Measurements from ENCODE around the gene ZNF672. TPM values are rescaled to one million over a fixed set of nuclear protein-coding genes. Genes with fewer than 3 reads are reported as not detected.
"Not testable (repeated sequence)": the region's sequence is repeated elsewhere in the genome, so short reads cannot be mapped to it uniquely, and the experiment has no call there.

ZNF672 gene
- total RNA-seq, 1 experiment from 2014 or later: 16.7 TPM

DNA sequence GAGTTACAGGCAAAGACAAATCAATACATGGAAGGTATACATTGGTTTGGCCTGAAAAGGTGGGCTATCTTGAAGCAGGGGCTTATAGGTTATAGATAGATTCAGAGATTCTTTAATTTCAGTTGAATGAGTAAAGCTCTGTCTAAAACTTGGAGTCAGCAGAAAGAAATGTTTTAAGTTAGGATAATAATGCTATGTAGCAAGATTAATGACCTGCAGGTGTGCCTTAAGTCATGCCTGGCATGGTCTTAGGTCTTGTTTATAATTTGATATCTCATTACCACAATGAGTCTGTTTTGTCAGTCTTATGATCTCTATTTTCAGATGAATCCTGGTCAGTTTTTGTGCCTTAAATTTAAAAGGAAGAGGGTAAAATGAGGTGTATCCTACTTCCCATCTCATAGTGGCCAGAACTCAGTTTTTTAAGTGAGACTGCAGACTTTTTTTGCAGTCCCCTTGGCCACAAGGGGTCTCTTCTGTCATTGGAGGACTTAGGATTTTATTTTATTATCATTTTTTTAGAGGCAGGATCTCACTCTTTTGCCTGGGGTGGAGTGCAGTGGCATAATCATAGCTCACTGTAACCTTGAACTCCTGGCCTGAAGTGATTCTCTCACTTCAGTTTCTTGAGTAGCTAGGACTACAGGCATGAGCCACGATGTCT is 46.7 kb downstream of the ZNF672 start:
- no peak overlapping the region for H3K9ac ChIP-seq (ENCODE audit: low read length)
- H3K36me3 ChIP-seq (ENCODE audit: insufficient read depth, low read length): no peaks in the 10 kb centered on the region
- peak overlapping the region; percentile 8 for H3K4me2 ChIP-seq (ENCODE audit: low read depth, low read length, poor library complexity, severe bottlenecking)
- no peaks in the 10 kb centered on the region for H3K79me2 ChIP-seq (ENCODE audit: low read length)
- no peaks in the 10 kb centered on the region for H4K20me1 ChIP-seq (ENCODE audit: insufficient read depth, low read depth, low read length)
- no peaks in the 10 kb centered on the region for H3K9me2 ChIP-seq (replicated peaks; ENCODE audit: insufficient read depth, low read length)
- peak; percentile 59 for DNase-seq
- H2AFZ ChIP-seq (ENCODE audit: low read length): no peak overlapping the region
- H3K27ac ChIP-seq (ENCODE audit: low read length): no peak overlapping the region
- H3K4me3 ChIP-seq (ENCODE audit: low read length): no peak overlapping the region
- H3K9me3 ChIP-seq (ENCODE audit: low read length): no peaks in the 10 kb centered on the region
- H3K4me1 ChIP-seq (ENCODE audit: low read length): peaks cover 23% of the 10 kb centered on the region
- no peaks in the 10 kb centered on the region for H3K27me3 ChIP-seq (ENCODE audit: low read length)

DNA sequence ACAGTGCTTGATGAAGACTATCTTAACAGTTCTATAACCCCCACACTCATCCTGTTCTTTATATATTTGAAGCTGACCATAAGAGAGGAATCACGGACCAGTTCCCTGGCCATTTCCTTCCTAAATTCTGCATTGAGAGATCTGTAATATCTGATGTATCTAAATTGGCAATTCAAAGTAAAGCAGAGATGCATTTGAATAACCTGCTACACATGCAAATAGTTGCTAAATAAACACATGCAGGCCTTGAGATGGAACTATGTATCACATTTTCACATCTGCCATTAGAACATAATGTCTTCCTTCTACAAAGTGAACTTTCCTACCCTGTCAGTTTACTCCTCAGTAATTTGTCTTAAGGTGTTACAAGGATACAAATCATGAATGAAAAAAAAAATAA is 47.6 kb downstream of the ZNF672 start:
- no peak overlapping the region for H3K4me3 ChIP-seq (ENCODE audit: low read length)
- peak overlapping the region; percentile 12 for H3K4me2 ChIP-seq (ENCODE audit: low read depth, low read length, poor library complexity, severe bottlenecking)
- no peaks in the 10 kb centered on the region for H3K9me2 ChIP-seq (replicated peaks; ENCODE audit: insufficient read depth, low read length)
- DNase-seq: no peak
- no peaks in the 10 kb centered on the region for H3K9me3 ChIP-seq (ENCODE audit: low read length)
- no peaks in the 10 kb centered on the region for H4K20me1 ChIP-seq (ENCODE audit: insufficient read depth, low read depth, low read length)
- H3K79me2 ChIP-seq (ENCODE audit: low read length): no peaks in the 10 kb centered on the region
- H3K27ac ChIP-seq (ENCODE audit: low read length): no peak overlapping the region
- H2AFZ ChIP-seq (ENCODE audit: low read length): no peak overlapping the region
- no peaks in the 10 kb centered on the region for H3K36me3 ChIP-seq (ENCODE audit: insufficient read depth, low read length)
- H3K9ac ChIP-seq (ENCODE audit: low read length): no peak overlapping the region
- H3K4me1 ChIP-seq (ENCODE audit: low read length): peaks cover 23% of the 10 kb centered on the region
- no peaks in the 10 kb centered on the region for H3K27me3 ChIP-seq (ENCODE audit: low read length)

GRCh38 chr1:248886237-248886895 is 48.3 kb downstream of the ZNF672 start:
- Histone ChIP-seq H3K9me2 (replicated peaks; ENCODE audit: insufficient read depth, low read length) (no peaks in the 10 kb centered on the region), H3K9ac (ENCODE audit: low read length) (no peak overlapping the region), H3K27ac (ENCODE audit: low read length) (no peak overlapping the region), H3K4me2 (ENCODE audit: low read depth, low read length, poor library complexity, severe bottlenecking) (peak overlapping the region; percentile 12), H3K36me3 (ENCODE audit: insufficient read depth, low read length) (no peaks in the 10 kb centered on the region), H4K20me1 (ENCODE audit: insufficient read depth, low read depth, low read length) (no peaks in the 10 kb centered on the region), H3K79me2 (ENCODE audit: low read length) (no peaks in the 10 kb centered on the region), H3K4me3 (ENCODE audit: low read length) (no peak overlapping the region), H3K4me1 (ENCODE audit: low read length) (peaks cover 23% of the 10 kb centered on the region), H2AFZ (ENCODE audit: low read length) (no peak overlapping the region), H3K9me3 (ENCODE audit: low read length) (no peaks in the 10 kb centered on the region), H3K27me3 (ENCODE audit: low read length) (no peaks in the 10 kb centered on the region)
- DNase-seq: no peak

DNA sequence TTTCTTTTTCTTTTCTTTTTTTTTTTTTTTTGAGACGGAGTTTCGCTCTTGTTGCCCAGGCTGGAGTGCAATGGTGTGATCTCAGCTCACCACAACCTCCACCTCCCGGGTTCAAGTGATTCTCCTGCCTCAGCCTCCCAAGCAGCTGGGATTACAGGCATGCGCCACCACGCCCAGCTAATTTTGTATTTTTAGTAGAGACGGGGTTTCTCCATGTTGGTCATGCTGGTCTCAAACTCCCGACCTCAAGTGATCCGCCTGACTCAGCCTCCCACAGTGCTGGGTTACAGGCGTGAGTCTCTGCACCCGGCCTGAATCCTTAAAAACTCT is 51.9 kb downstream of the ZNF672 start:
- peaks cover 18% of the 10 kb centered on the region for H3K4me1 ChIP-seq (ENCODE audit: low read length)
- not testable (repeated sequence) for H4K20me1 ChIP-seq (ENCODE audit: insufficient read depth, low read depth, low read length); H3K9me2 ChIP-seq (replicated peaks; ENCODE audit: insufficient read depth, low read length); H3K9ac ChIP-seq (ENCODE audit: low read length); H2AFZ ChIP-seq (ENCODE audit: low read length); H3K27me3 ChIP-seq (ENCODE audit: low read length); DNase-seq; H3K79me2 ChIP-seq (ENCODE audit: low read length); H3K4me2 ChIP-seq (ENCODE audit: low read depth, low read length, poor library complexity, severe bottlenecking); H3K4me3 ChIP-seq (ENCODE audit: low read length); H3K27ac ChIP-seq (ENCODE audit: low read length); H3K36me3 ChIP-seq (ENCODE audit: insufficient read depth, low read length); H3K9me3 ChIP-seq (ENCODE audit: low read length)

- no peaks in the 10 kb centered on the region for H3K27me3 ChIP-seq (ENCODE audit: low read length)
- H3K9ac ChIP-seq (ENCODE audit: low read length): no peak overlapping the region
- no peaks in the 10 kb centered on the region for H3K79me2 ChIP-seq (ENCODE audit: low read length)
- no peaks in the 10 kb centered on the region for H4K20me1 ChIP-seq (ENCODE audit: insufficient read depth, low read depth, low read length)
- H3K4me3 ChIP-seq (ENCODE audit: low read length): no peak overlapping the region
- H3K4me2 ChIP-seq (ENCODE audit: low read depth, low read length, poor library complexity, severe bottlenecking): no peak overlapping the region
- DNase-seq: no peak
- peaks cover 8% of the 10 kb centered on the region for H3K4me1 ChIP-seq (ENCODE audit: low read length)
- H2AFZ ChIP-seq (ENCODE audit: low read length): no peak overlapping the region
- no peaks in the 10 kb centered on the region for H3K36me3 ChIP-seq (ENCODE audit: insufficient read depth, low read length)
- H3K9me2 ChIP-seq (replicated peaks; ENCODE audit: insufficient read depth, low read length): no peaks in the 10 kb centered on the region
- no peak overlapping the region for H3K27ac ChIP-seq (ENCODE audit: low read length)
- H3K9me3 ChIP-seq (ENCODE audit: low read length): no peaks in the 10 kb centered on the region
Observed at GRCh38 chr1:248890549-248891498, 52.8 kb downstream of the ZNF672 start.

GRCh38 chr1:248891758-248892157 is 53.7 kb downstream of the ZNF672 start:
- H3K27ac ChIP-seq (ENCODE audit: low read length): no peak overlapping the region
- no peak for DNase-seq

GRCh38 chr1:248892590-248892989 is 54.6 kb downstream of the ZNF672 start:
- Histone ChIP-seq H3K27ac (ENCODE audit: low read length) (no peak overlapping the region), H3K79me2 (ENCODE audit: low read length) (no peaks in the 10 kb centered on the region), H4K20me1 (ENCODE audit: insufficient read depth, low read depth, low read length) (no peaks in the 10 kb centered on the region), H3K4me3 (ENCODE audit: low read length) (no peak overlapping the region), H3K9me3 (ENCODE audit: low read length) (no peaks in the 10 kb centered on the region), H3K9ac (ENCODE audit: low read length) (no peak overlapping the region), H2AFZ (ENCODE audit: low read length) (no peak overlapping the region), H3K9me2 (replicated peaks; ENCODE audit: insufficient read depth, low read length) (no peaks in the 10 kb centered on the region), H3K36me3 (ENCODE audit: insufficient read depth, low read length) (no peaks in the 10 kb centered on the region), H3K4me2 (ENCODE audit: low read depth, low read length, poor library complexity, severe bottlenecking) (no peak overlapping the region), H3K4me1 (ENCODE audit: low read length) (no peaks in the 10 kb centered on the region), H3K27me3 (ENCODE audit: low read length) (no peaks in the 10 kb centered on the region)
- DNase-seq: no peak

More at GRCh38 chr1:248891758-248892157, 53.7 kb downstream of the ZNF672 start:
- H3K79me2 ChIP-seq (ENCODE audit: low read length): no peaks in the 10 kb centered on the region
- no peaks in the 10 kb centered on the region for H3K9me2 ChIP-seq (replicated peaks; ENCODE audit: insufficient read depth, low read length)
- H3K27me3 ChIP-seq (ENCODE audit: low read length): no peaks in the 10 kb centered on the region
- H3K4me1 ChIP-seq (ENCODE audit: low read length): no peaks in the 10 kb centered on the region
- H3K9ac ChIP-seq (ENCODE audit: low read length): no peak overlapping the region
- H3K4me3 ChIP-seq (ENCODE audit: low read length): no peak overlapping the region
- H3K9me3 ChIP-seq (ENCODE audit: low read length): no peaks in the 10 kb centered on the region
- H3K36me3 ChIP-seq (ENCODE audit: insufficient read depth, low read length): no peaks in the 10 kb centered on the region
- no peak overlapping the region for H3K4me2 ChIP-seq (ENCODE audit: low read depth, low read length, poor library complexity, severe bottlenecking)
- no peak overlapping the region for H2AFZ ChIP-seq (ENCODE audit: low read length)
- H4K20me1 ChIP-seq (ENCODE audit: insufficient read depth, low read depth, low read length): no peaks in the 10 kb centered on the region

GRCh38 chr1:248894837-248895236 is 56.8 kb downstream of the ZNF672 start:
- Histone ChIP-seq H3K9me3 (ENCODE audit: low read length) (no peaks in the 10 kb centered on the region), H3K4me1 (ENCODE audit: low read length) (no peaks in the 10 kb centered on the region), H3K9ac (ENCODE audit: low read length) (no peak overlapping the region), H3K4me2 (ENCODE audit: low read depth, low read length, poor library complexity, severe bottlenecking) (no peak overlapping the region), H3K9me2 (replicated peaks; ENCODE audit: insufficient read depth, low read length) (no peaks in the 10 kb centered on the region), H3K4me3 (ENCODE audit: low read length) (no peak overlapping the region), H3K27ac (ENCODE audit: low read length) (no peak overlapping the region), H4K20me1 (ENCODE audit: insufficient read depth, low read depth, low read length) (no peaks in the 10 kb centered on the region), H2AFZ (ENCODE audit: low read length) (no peak overlapping the region), H3K27me3 (ENCODE audit: low read length) (no peaks in the 10 kb centered on the region), H3K79me2 (ENCODE audit: low read length) (no peaks in the 10 kb centered on the region), H3K36me3 (ENCODE audit: insufficient read depth, low read length) (no peaks in the 10 kb centered on the region)
- DNase-seq: no peak

Data from Karpas-422 (cell line).